GM23248 (cell line): ENCODE measurements around the gene CHGA. TPM values are rescaled to one million over a fixed set of nuclear protein-coding genes. Genes with fewer than 3 reads are reported as not detected.

Experiments
- DNase-seq: peaks from one replicate; pipeline ENCODE4 v3.0.0-alpha.2; 2015
- H2AFZ ChIP-seq: fragments of 200-600 bp; sonication (generic); 2 replicates; pipeline ENCODE4 v1.6.1; 2016; ENCODE audit warnings: antibody characterized with exemption
- H3F3A ChIP-seq: fragments of 200-600 bp; sonication (generic); 2 replicates; pipeline ENCODE4 v1.6.1; 2016; ENCODE audit warnings: mild to moderate bottlenecking, antibody characterized with exemption, mixed run types; ENCODE audit not compliant: insufficient read depth
- H3K27ac ChIP-seq: fragments of 200-600 bp; sonication (generic); 2 replicates; pipeline ENCODE4 v1.5.1; 2016; ENCODE audit warnings: mild to moderate bottlenecking
- H3K27me3 ChIP-seq: fragments of 200-600 bp; sonication (generic); replicated peaks from 2 replicates; pipeline ENCODE4 v1.6.1; 2016; ENCODE audit warnings: mild to moderate bottlenecking; ENCODE audit not compliant: insufficient read depth
- H3K36me3 ChIP-seq: fragments of 200-600 bp; sonication (generic); 2 replicates; pipeline ENCODE4 v1.6.1; 2016; ENCODE audit warnings: low read depth, mild to moderate bottlenecking
- H3K4me1 ChIP-seq: fragments of 200-600 bp; sonication (generic); 2 replicates; pipeline ENCODE4 v1.6.1; 2016; ENCODE audit warnings: mild to moderate bottlenecking; ENCODE audit not compliant: insufficient read depth
- H3K4me2 ChIP-seq: fragments of 200-600 bp; sonication (generic); one replicate; pipeline ENCODE4 v1.6.1; 2016; ENCODE audit warnings: mild to moderate bottlenecking; ENCODE audit not compliant: unreplicated experiment
- H3K4me3 ChIP-seq: fragments of 200-600 bp; sonication (generic); 2 replicates; pipeline ENCODE4 v1.5.1; 2016; ENCODE audit warnings: mild to moderate bottlenecking
- H3K79me2 ChIP-seq: fragments of 200-600 bp; sonication (generic); 2 replicates; pipeline ENCODE4 v1.6.1; 2016; ENCODE audit warnings: mild to moderate bottlenecking; ENCODE audit not compliant: insufficient read depth
- H3K9ac ChIP-seq: fragments of 200-600 bp; sonication (generic); 2 replicates; pipeline ENCODE4 v1.6.1; 2016; ENCODE audit warnings: mild to moderate bottlenecking
- H3K9me2 ChIP-seq: fragments of 200-600 bp; sonication (generic); 2 replicates; pipeline ENCODE4 v1.6.1; 2016; ENCODE audit warnings: mixed run types, mild to moderate bottlenecking, moderate library complexity; ENCODE audit not compliant: insufficient read depth
- H3K9me3 ChIP-seq: fragments of 200-600 bp; sonication (generic); one replicate; pipeline ENCODE4 v1.6.1; 2017; ENCODE audit warnings: low read depth
- H4K20me1 ChIP-seq: fragments of 200-600 bp; sonication (generic); 2 replicates; pipeline ENCODE4 v1.6.0; 2016; ENCODE audit not compliant: insufficient read depth
- EZH2 ChIP-seq: fragments of 200-600 bp; sonication (generic); IDR thresholded peaks from 2 replicates; pipeline ENCODE4 v1.6.1; 2018; ENCODE audit warnings: antibody characterized with exemption, mild to moderate bottlenecking; ENCODE audit not compliant: insufficient read depth, poor library complexity, severe bottlenecking
- EZH2phosphoT487 ChIP-seq: fragments of 200-600 bp; sonication (generic); IDR thresholded peaks from 2 replicates; pipeline ENCODE4 v1.6.1; 2018; ENCODE audit warnings: antibody characterized with exemption, moderate library complexity, mild to moderate bottlenecking, low read depth; ENCODE audit not compliant: insufficient read depth
- WGBS, 2 experiments: methylation state at CpG; one replicate each; pipeline ENCODE4 v1.1.6; 2015 to 2017; ENCODE audit warnings: low lambda C conversion rate in 2 of 2, low coverage in 1 of 2; ENCODE audit errors: missing lambda C conversion rate in 2 of 2; 5-methylcytosine and 5-hydroxymethylcytosine counted together
- in situ Hi-C: fragments of 300-500 bp; cut with MboI; formaldehyde crosslinking; loops from 2 replicates; pipeline ENCODE4 v1.15.0; 2020
- polyA plus RNA-seq: library from polyadenylated mRNA; unstranded; fragments of >200 nt; fragmentation: Nextera tagmentation; extraction: Ambion mirVana; gene quantifications from 2 replicates; pipeline ENCODE4 v1.2.1, GENCODE V29; 2016
- total RNA-seq: library from RNA; depleted of rRNA; stranded (reverse); fragments of >200 nt; shearing (Covaris generic); gene quantifications from 2 replicates; pipeline ENCODE4 v1.2.3, GENCODE V29; 2014

CHGA gene
- total and polyA plus RNA-seq, 2 experiments from 2014 or later, result not detected

DNA sequence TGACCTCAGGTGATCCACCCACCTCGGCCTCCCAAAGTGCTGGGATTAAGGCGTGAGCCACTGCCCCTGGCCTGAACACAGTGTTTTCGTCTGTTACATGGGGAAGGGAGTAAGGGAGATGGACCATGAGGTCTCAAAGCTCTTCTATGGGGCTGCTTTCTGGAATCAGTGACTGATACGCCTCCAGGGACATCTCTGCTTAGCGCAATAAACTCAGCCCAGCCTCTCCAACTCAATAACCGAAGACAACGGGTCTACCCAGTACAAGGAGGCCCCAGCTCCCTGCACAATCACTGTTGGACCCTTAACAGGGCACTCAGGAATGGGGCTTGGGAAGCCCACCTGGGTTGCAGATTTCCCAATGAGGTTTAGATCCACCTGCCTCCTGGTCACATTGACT lies 42.6 kb upstream of the CHGA start:
- Histone ChIP-seq H4K20me1 (no peaks in the 10 kb centered on the region), H3K9ac (no peak overlapping the region), H3K27ac (no peak overlapping the region), H3F3A (no peaks in the 10 kb centered on the region), H3K4me3 (no peak overlapping the region), H3K9me3 (no peaks in the 10 kb centered on the region), H3K4me2 (no peak overlapping the region), H3K9me2 (no peaks in the 10 kb centered on the region), H3K27me3 (peaks cover 83% of the 10 kb centered on the region), H3K36me3 (no peaks in the 10 kb centered on the region), H3K79me2 (no peaks in the 10 kb centered on the region), H3K4me1 (no peaks in the 10 kb centered on the region), H2AFZ (no peak overlapping the region)
- in situ Hi-C loops, result no loop called here
- 47 to 49% methylated on average over 7 of the region's 7 CpGs for WGBS, 2 experiments
- no peak for TF ChIP-seq EZH2
- TF ChIP-seq EZH2phosphoT487, result no peak
- peak; percentile 11 for DNase-seq

DNA sequence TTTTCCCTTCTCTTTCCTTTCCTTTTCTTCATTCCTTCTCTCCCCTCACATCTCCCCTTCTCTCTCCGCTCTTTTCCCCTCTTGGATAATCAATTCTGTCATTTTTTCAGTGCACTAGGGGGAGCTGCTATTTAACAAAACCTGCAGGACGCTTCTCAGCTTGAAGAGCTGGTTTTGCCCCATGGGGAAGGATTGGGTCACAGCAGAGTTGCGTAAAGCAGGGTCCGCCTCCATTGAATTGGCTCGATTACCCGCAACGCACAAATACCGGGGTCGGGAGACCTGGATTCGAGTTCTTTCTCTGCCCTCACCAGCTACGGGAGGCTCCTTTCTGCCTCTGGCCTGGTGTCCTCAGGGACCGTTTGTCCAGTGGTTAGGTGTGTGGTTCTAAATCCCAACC lies 42.1 kb upstream of the CHGA start:
- WGBS, 2 experiments, result 12 to 15% methylated on average over 12 of the region's 12 CpGs
- Histone ChIP-seq H3K36me3 (no peaks in the 10 kb centered on the region), H3K27me3 (peaks cover 78% of the 10 kb centered on the region), H3K79me2 (no peaks in the 10 kb centered on the region), H2AFZ (no peak overlapping the region), H3K4me1 (no peaks in the 10 kb centered on the region), H3K4me3 (no peak overlapping the region), H3K9me3 (no peaks in the 10 kb centered on the region), H3K9ac (no peak overlapping the region), H3F3A (no peaks in the 10 kb centered on the region), H3K4me2 (no peak overlapping the region), H3K9me2 (no peaks in the 10 kb centered on the region), H4K20me1 (no peaks in the 10 kb centered on the region), H3K27ac (no peak overlapping the region)
- in situ Hi-C loops, result no loop called here
- no peak for TF ChIP-seq EZH2
- TF ChIP-seq EZH2phosphoT487, result no peak
- peak; percentile 52 for DNase-seq

DNA sequence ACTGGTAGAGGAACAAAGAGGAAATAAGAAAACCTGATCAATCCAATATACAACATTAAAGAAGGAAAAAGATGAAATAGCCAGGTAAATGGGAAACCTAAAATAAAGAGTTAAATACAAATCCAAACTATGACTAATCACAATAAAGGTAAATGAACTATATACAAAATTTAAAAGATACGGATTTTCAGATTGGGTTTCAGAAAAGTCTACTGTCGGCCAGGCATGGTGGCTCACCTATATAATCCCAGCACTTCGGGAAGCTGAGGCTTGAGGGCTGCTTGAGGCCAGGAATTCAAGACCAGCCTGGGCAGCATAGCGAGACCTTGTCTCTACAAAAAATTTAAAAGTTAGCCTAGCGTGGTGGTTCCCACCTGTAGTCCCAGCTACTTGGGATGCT lies 39.9 kb upstream of the CHGA start:
- Histone ChIP-seq H3K4me1 (no peaks in the 10 kb centered on the region), H3K9me3 (no peaks in the 10 kb centered on the region), H3K27ac (no peak overlapping the region), H2AFZ (no peak overlapping the region), H4K20me1 (no peaks in the 10 kb centered on the region), H3K4me2 (no peak overlapping the region), H3K36me3 (no peaks in the 10 kb centered on the region), H3K9me2 (no peaks in the 10 kb centered on the region), H3K9ac (no peak overlapping the region), H3K79me2 (no peaks in the 10 kb centered on the region), H3F3A (no peaks in the 10 kb centered on the region), H3K27me3 (peaks cover 57% of the 10 kb centered on the region), H3K4me3 (no peak overlapping the region)
- TF ChIP-seq EZH2phosphoT487, result no peak
- no peak for TF ChIP-seq EZH2
- in situ Hi-C loops, result no loop called here
- WGBS, 2 experiments, result 55 to 67% methylated on average over 5 of the region's 5 CpGs
- no peak for DNase-seq

DNA sequence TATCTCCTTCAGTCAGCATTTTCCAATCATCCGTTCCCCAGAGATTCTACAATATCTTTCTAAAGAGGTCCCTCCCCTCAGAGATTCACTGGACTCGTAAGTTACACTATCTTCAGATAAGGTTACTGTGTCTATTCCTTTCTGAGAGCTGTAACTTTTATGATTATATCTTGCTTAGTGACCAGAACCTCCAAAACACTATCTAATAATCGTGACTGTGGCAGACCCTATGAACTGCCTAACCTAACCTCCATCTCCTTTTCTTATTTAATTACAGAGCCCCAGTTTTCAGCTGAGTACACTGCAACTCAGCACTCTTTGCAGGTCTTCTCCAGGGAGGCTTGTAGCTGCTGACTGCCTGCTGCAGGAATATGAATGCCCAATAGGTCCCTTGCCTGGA lies 38.5 kb upstream of the CHGA start:
- no peak overlapping the region for H3K4me2 ChIP-seq
- H4K20me1 ChIP-seq, result no peaks in the 10 kb centered on the region
- no peaks in the 10 kb centered on the region for H3K36me3 ChIP-seq
- TF ChIP-seq EZH2 (no peak), EZH2phosphoT487 (no peak)
- no peak for DNase-seq
- H3K27ac ChIP-seq, result no peak overlapping the region
- peaks cover 47% of the 10 kb centered on the region for H3K27me3 ChIP-seq
- no peak overlapping the region for H3K4me3 ChIP-seq
- in situ Hi-C loops, result no loop called here
- no peak overlapping the region for H3K9ac ChIP-seq
- no peaks in the 10 kb centered on the region for H3K79me2 ChIP-seq
- no peaks in the 10 kb centered on the region for H3K4me1 ChIP-seq
- H3K9me2 ChIP-seq, result no peaks in the 10 kb centered on the region
- no peak overlapping the region for H2AFZ ChIP-seq
- no peaks in the 10 kb centered on the region for H3F3A ChIP-seq
- H3K9me3 ChIP-seq, result no peaks in the 10 kb centered on the region
- WGBS, 2 experiments, result 35 to 43% methylated on average over 3 of the region's 3 CpGs
